DOHH2 (cell line): ENCODE measurements around the gene EFNA5.

ENCODE experiments used
- H3F3A ChIP-seq: fragments of 200-600 bp; sonication (generic), shearing (Covaris generic); 2 replicates; pipeline ENCODE4 v1.6.0; 2016; ENCODE audit warnings: antibody characterized with exemption, mild to moderate bottlenecking; ENCODE audit not compliant: control insufficient read depth, insufficient read depth
- H3K27ac ChIP-seq: fragments of 200-600 bp; sonication (generic); 2 replicates; pipeline ENCODE4 v1.5.1; 2014; ENCODE audit warnings: low read depth, mild to moderate bottlenecking, low read length, moderate library complexity
- H3K27me3 ChIP-seq: fragments of 200-600 bp; sonication (generic); 2 replicates; pipeline ENCODE4 v1.6.1; 2014; ENCODE audit warnings: mild to moderate bottlenecking, low read length, mixed read lengths; ENCODE audit not compliant: control insufficient read depth
- H3K36me3 ChIP-seq: fragments of 200-600 bp; sonication (generic); 2 replicates; pipeline ENCODE4 v1.6.1; 2014; ENCODE audit warnings: mild to moderate bottlenecking, low read length, moderate library complexity, mixed read lengths; ENCODE audit not compliant: control insufficient read depth
- H3K4me1 ChIP-seq: fragments of 200-600 bp; sonication (generic); 2 replicates; pipeline ENCODE4 v1.6.1; 2014; ENCODE audit warnings: mild to moderate bottlenecking, low read length, mixed read lengths; ENCODE audit not compliant: control insufficient read depth
- H3K4me2 ChIP-seq: fragments of 200-600 bp; sonication (generic); 2 replicates; pipeline ENCODE4 v1.6.0; 2014; ENCODE audit warnings: mild to moderate bottlenecking, low read length, moderate library complexity
- H3K4me3 ChIP-seq: fragments of 200-600 bp; sonication (generic); 2 replicates; pipeline ENCODE4 v1.5.1; 2014; ENCODE audit warnings: mild to moderate bottlenecking, low read length, mixed read lengths
- H3K79me2 ChIP-seq: fragments of 200-600 bp; sonication (generic); 2 replicates; pipeline ENCODE4 v1.6.1; 2014; ENCODE audit warnings: mild to moderate bottlenecking, low read length, mixed read lengths; ENCODE audit not compliant: control insufficient read depth
- H3K9me2 ChIP-seq: fragments of 200-600 bp; sonication (generic); replicated peaks from 2 replicates; pipeline ENCODE4 v1.6.1; 2014; ENCODE audit warnings: mild to moderate bottlenecking, low read length, mixed read lengths; ENCODE audit not compliant: control insufficient read depth
- H3K9me3 ChIP-seq: fragments of 200-600 bp; sonication (generic); 2 replicates; pipeline ENCODE4 v1.6.1; 2014; ENCODE audit warnings: antibody characterized with exemption, low read length, mixed read lengths; ENCODE audit not compliant: control insufficient read depth, insufficient read depth
- H4K20me1 ChIP-seq: fragments of 200-600 bp; sonication (generic); 2 replicates; pipeline ENCODE4 v1.6.0; 2014; ENCODE audit warnings: low read depth, mild to moderate bottlenecking, antibody characterized with exemption, low read length, moderate library complexity; ENCODE audit not compliant: control insufficient read depth, insufficient read depth
- EZH2phosphoT487 ChIP-seq: fragments of 200-600 bp; sonication (generic); IDR thresholded peaks from 2 replicates; pipeline ENCODE4 v1.6.1; 2017; ENCODE audit warnings: borderline replicate concordance, mild to moderate bottlenecking, antibody characterized with exemption, low read length, moderate library complexity, mixed read lengths
- TF ChIP-seq, protein P1 (sequence below): fragments of 200-600 bp; sonication (generic); IDR thresholded peaks from one replicate; pipeline ENCODE4 v1.5.1; 2014; ENCODE audit warnings: antibody characterized with exemption, mild to moderate bottlenecking, low read depth, low read length; ENCODE audit not compliant: poor library complexity, severe bottlenecking

EFNA5 gene

GRCh38 chr5:107612541-107612940 lies 58.2 kb downstream of the EFNA5 start:
- Histone ChIP-seq H3K9me2 (no peaks in the 10 kb centered on the region), H3K4me1 (no peaks in the 10 kb centered on the region), H3K36me3 (no peaks in the 10 kb centered on the region), H3K27me3 (no peaks in the 10 kb centered on the region), H3K27ac (no peak overlapping the region), H3K9me3 (no peaks in the 10 kb centered on the region), H3K4me3 (no peak overlapping the region), H3K79me2 (no peaks in the 10 kb centered on the region), H3K4me2 (no peak overlapping the region), H3F3A (no peaks in the 10 kb centered on the region), H4K20me1 (no peaks in the 10 kb centered on the region)
- TF ChIP-seq, protein P1, sequence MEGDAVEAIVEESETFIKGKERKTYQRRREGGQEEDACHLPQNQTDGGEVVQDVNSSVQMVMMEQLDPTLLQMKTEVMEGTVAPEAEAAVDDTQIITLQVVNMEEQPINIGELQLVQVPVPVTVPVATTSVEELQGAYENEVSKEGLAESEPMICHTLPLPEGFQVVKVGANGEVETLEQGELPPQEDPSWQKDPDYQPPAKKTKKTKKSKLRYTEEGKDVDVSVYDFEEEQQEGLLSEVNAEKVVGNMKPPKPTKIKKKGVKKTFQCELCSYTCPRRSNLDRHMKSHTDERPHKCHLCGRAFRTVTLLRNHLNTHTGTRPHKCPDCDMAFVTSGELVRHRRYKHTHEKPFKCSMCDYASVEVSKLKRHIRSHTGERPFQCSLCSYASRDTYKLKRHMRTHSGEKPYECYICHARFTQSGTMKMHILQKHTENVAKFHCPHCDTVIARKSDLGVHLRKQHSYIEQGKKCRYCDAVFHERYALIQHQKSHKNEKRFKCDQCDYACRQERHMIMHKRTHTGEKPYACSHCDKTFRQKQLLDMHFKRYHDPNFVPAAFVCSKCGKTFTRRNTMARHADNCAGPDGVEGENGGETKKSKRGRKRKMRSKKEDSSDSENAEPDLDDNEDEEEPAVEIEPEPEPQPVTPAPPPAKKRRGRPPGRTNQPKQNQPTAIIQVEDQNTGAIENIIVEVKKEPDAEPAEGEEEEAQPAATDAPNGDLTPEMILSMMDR = no peak
- no peak for TF ChIP-seq EZH2phosphoT487

DNA sequence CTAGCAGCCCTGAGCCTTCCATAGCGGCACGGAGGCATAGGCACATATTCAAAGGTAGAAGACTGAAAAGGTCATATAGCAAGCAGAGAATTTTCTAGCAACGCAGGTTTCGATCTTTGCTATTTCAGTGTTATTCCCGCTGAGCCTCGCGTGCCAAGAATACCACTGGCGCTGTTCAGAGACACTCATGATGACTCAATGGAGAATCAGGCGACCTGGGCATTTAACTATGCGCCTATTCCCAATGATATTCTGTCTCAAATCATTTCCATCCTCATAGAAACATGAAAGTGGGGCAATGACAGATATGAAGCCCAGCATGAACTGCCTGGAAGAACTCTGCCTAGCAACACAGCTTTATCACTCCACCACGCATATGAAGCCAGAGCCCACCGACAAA lies 59.9 kb downstream of the EFNA5 start:
- H3K27me3 ChIP-seq = no peaks in the 10 kb centered on the region
- no peak overlapping the region for H3K4me2 ChIP-seq
- H3K79me2 ChIP-seq = no peaks in the 10 kb centered on the region
- H3F3A ChIP-seq = no peaks in the 10 kb centered on the region
- no peaks in the 10 kb centered on the region for H4K20me1 ChIP-seq
- TF ChIP-seq, protein P1 = no peak
- TF ChIP-seq EZH2phosphoT487 = no peak
- H3K36me3 ChIP-seq = no peaks in the 10 kb centered on the region
- H3K9me2 ChIP-seq = no peaks in the 10 kb centered on the region
- H3K9me3 ChIP-seq = no peaks in the 10 kb centered on the region
- H3K4me3 ChIP-seq = no peak overlapping the region
- no peak overlapping the region for H3K27ac ChIP-seq
- no peaks in the 10 kb centered on the region for H3K4me1 ChIP-seq

DNA sequence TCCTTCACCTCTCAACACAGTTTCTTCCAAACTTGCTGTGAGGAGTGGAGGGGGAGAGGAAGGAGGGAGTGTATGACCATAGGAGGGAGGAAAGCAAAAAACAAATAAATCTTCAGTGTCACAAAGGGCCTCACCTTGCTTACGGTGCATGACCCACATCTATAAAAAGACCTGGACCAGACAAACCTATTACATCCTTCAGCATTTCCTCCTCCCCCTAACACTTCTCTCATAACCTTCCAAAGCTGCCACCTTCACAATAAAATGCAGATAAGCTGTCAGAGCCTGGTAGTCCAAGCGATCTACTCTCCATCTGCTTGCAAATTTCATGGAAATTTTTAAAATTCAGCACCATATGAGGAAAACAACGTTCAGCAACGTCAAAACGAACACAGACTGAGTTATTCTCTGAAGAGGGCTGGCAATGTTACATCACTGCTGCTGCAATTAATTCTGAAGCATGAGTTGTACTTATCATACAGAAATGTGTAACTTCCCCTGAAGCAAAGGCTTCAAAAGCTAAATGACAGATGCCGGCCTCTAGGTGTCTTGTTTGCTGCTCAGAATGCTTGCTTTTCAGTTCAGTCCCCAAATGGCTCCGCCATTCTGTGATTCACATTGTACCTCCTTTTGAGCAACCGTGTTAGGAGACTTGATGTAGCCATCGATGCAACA lies 62.9 kb downstream of the EFNA5 start:
- Histone ChIP-seq H3K4me3 (no peak overlapping the region), H3K9me3 (no peaks in the 10 kb centered on the region), H3K79me2 (no peaks in the 10 kb centered on the region), H3K27ac (no peak overlapping the region), H3K9me2 (no peaks in the 10 kb centered on the region), H3F3A (no peaks in the 10 kb centered on the region), H3K36me3 (no peaks in the 10 kb centered on the region), H3K4me2 (no peak overlapping the region), H3K4me1 (no peaks in the 10 kb centered on the region), H3K27me3 (no peaks in the 10 kb centered on the region), H4K20me1 (no peaks in the 10 kb centered on the region)
- no peak for TF ChIP-seq EZH2phosphoT487

DNA sequence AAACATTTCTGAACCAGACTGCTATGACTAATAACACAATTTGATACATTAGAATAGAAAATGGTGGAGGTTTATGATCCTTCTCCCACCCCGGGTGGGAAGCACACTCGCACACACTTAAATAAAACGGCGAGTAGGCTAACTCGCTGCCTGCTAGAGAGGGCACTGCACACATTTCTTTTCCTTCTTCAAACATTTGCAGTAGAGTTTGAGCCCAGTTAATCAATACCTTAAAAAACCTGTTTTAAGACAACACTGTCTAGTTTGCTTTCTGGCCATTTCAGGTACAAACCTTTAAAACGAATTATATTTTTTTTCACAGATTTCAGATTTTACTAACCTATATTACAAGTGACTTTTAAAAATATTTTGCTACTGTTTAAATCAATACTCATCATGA lies 63.5 kb downstream of the EFNA5 start:
- no peaks in the 10 kb centered on the region for H3K36me3 ChIP-seq
- H3K4me1 ChIP-seq = no peaks in the 10 kb centered on the region
- H3K9me2 ChIP-seq = no peaks in the 10 kb centered on the region
- no peaks in the 10 kb centered on the region for H3K79me2 ChIP-seq
- no peak overlapping the region for H3K4me2 ChIP-seq
- TF ChIP-seq, protein P1 = no peak
- no peak for TF ChIP-seq EZH2phosphoT487
- no peaks in the 10 kb centered on the region for H4K20me1 ChIP-seq
- H3K27me3 ChIP-seq = no peaks in the 10 kb centered on the region
- no peaks in the 10 kb centered on the region for H3F3A ChIP-seq
- no peak overlapping the region for H3K4me3 ChIP-seq
- no peaks in the 10 kb centered on the region for H3K9me3 ChIP-seq
- H3K27ac ChIP-seq = no peak overlapping the region
